H9 (cell line): ENCODE measurements around the gene CCDC18. TPM values are rescaled to one million over a fixed set of nuclear protein-coding genes. Genes with fewer than 3 reads are reported as not detected.
"Not testable (repeated sequence)": the region's sequence is repeated elsewhere in the genome, so short reads cannot be mapped to it uniquely, and the experiment has no call there.

Experiments used
- DNase-seq: peaks from one replicate; pipeline ENCODE4 v3.0.0-alpha.2; 2017
- H2AFZ ChIP-seq: one replicate; pipeline ENCODE4 v1.6.1; 2013; ENCODE audit warnings: mild to moderate bottlenecking, low read length, control low read depth, moderate library complexity
- H2AK5ac ChIP-seq: 2 replicates; pipeline ENCODE4 v1.6.1; 2013; ENCODE audit warnings: low read length, control low read depth, mixed read lengths; ENCODE audit not compliant: insufficient read length
- H2BK120ac ChIP-seq: one replicate; pipeline ENCODE4 v1.6.1; 2013; ENCODE audit warnings: low read depth, mild to moderate bottlenecking, low read length, control low read depth, inconsistent platforms; ENCODE audit not compliant: poor library complexity, severe bottlenecking
- H2BK12ac ChIP-seq: 2 replicates; pipeline ENCODE4 v1.6.1; 2013; ENCODE audit warnings: low read length, control low read depth, mixed read lengths, low read depth; ENCODE audit not compliant: insufficient read length
- H2BK15ac ChIP-seq: 2 replicates; pipeline ENCODE4 v1.6.1; 2013; ENCODE audit warnings: low read depth, low read length, control low read depth
- H2BK20ac ChIP-seq: one replicate; pipeline ENCODE4 v1.6.1; 2013; ENCODE audit warnings: low read depth, mild to moderate bottlenecking, low read length, control low read depth, inconsistent platforms; ENCODE audit not compliant: poor library complexity, severe bottlenecking
- H2BK5ac ChIP-seq: 2 replicates; pipeline ENCODE4 v1.6.1; 2013; ENCODE audit warnings: low read length, control low read depth, mixed read lengths; ENCODE audit not compliant: insufficient read length
- H3K14ac ChIP-seq: 2 replicates; pipeline ENCODE4 v1.6.1; 2013; ENCODE audit warnings: low read length, control low read depth; ENCODE audit not compliant: insufficient read depth
- H3K18ac ChIP-seq: 2 replicates; pipeline ENCODE4 v1.6.1; 2013; ENCODE audit warnings: low read depth, mild to moderate bottlenecking, mixed read lengths, low read length, control low read depth; ENCODE audit not compliant: insufficient read length
- H3K23ac ChIP-seq: 2 replicates; pipeline ENCODE4 v1.6.1; 2013; ENCODE audit warnings: low read length, control low read depth, mixed read lengths, low read depth; ENCODE audit not compliant: insufficient read length
- H3K23me2 ChIP-seq: 2 replicates; pipeline ENCODE4 v1.6.1; 2013; ENCODE audit warnings: low read depth, mild to moderate bottlenecking, mixed read lengths, low read length, control low read depth; ENCODE audit not compliant: insufficient read length, poor library complexity, severe bottlenecking
- H3K27ac ChIP-seq: 2 replicates; pipeline ENCODE4 v1.5.1; 2013; ENCODE audit warnings: low read length, control low read depth, mixed read lengths, low read depth; ENCODE audit not compliant: insufficient read length
- H3K27me3 ChIP-seq: 2 replicates; pipeline ENCODE4 v1.6.1; 2013; ENCODE audit warnings: low read length, control low read depth, inconsistent platforms; ENCODE audit not compliant: insufficient read depth
- H3K4ac ChIP-seq: 2 replicates; pipeline ENCODE4 v1.6.1; 2013; ENCODE audit warnings: low read depth, mild to moderate bottlenecking, control low read depth, inconsistent platforms, low read length, moderate library complexity
- H3K4me1 ChIP-seq: 2 replicates; pipeline ENCODE4 v1.6.1; 2013; ENCODE audit warnings: low read length, control low read depth, inconsistent platforms; ENCODE audit not compliant: insufficient read depth
- H3K4me2 ChIP-seq: 2 replicates; pipeline ENCODE4 v1.6.1; 2013; ENCODE audit warnings: low read length, control low read depth, mixed read lengths; ENCODE audit not compliant: insufficient read length, insufficient read depth
- H3K56ac ChIP-seq: 2 replicates; pipeline ENCODE4 v1.6.1; 2013; ENCODE audit warnings: low read depth, mild to moderate bottlenecking, mixed read lengths, low read length, control low read depth; ENCODE audit not compliant: insufficient read length
- H3K79me1 ChIP-seq: 2 replicates; pipeline ENCODE4 v1.6.1; 2013; ENCODE audit warnings: low read depth, mild to moderate bottlenecking, moderate library complexity, low read length, control low read depth, inconsistent platforms; ENCODE audit not compliant: insufficient read depth, poor library complexity, severe bottlenecking
- H3K79me2 ChIP-seq: 2 replicates; pipeline ENCODE4 v1.6.1; 2013; ENCODE audit warnings: low read length, control low read depth, inconsistent platforms; ENCODE audit not compliant: insufficient read depth
- H3K9ac ChIP-seq: 2 replicates; pipeline ENCODE4 v1.6.1; 2013; ENCODE audit warnings: low read length, control low read depth, mixed read lengths; ENCODE audit not compliant: insufficient read length; ENCODE audit errors: extremely low read depth
- H3K9me3 ChIP-seq: one replicate; pipeline ENCODE4 v1.6.1; 2013; ENCODE audit warnings: low read depth, low read length, inconsistent platforms; ENCODE audit not compliant: control insufficient read depth
- H3T11ph ChIP-seq: one replicate; pipeline ENCODE4 v1.6.1; 2013; ENCODE audit warnings: mild to moderate bottlenecking, low read length, control low read depth, inconsistent platforms
- H4K20me1 ChIP-seq: one replicate; pipeline ENCODE4 v1.6.1; 2013; ENCODE audit not compliant: control insufficient read depth, insufficient read length, insufficient read depth
- H4K5ac ChIP-seq: 2 replicates; pipeline ENCODE4 v1.6.1; 2013; ENCODE audit warnings: low read depth, mild to moderate bottlenecking, mixed read lengths, low read length, control low read depth; ENCODE audit not compliant: insufficient read length
- H4K8ac ChIP-seq: replicated peaks from 2 replicates; pipeline ENCODE4 v1.6.1; 2013; ENCODE audit warnings: low read length, control low read depth, mixed read lengths, low read depth; ENCODE audit not compliant: insufficient read length
- H4K91ac ChIP-seq: 2 replicates; pipeline ENCODE4 v1.6.1; 2013; ENCODE audit warnings: low read depth, mild to moderate bottlenecking, moderate library complexity, mixed read lengths, low read length, control low read depth; ENCODE audit not compliant: insufficient read length
- H3K27ac Mint-ChIP-seq, 3 experiments: 2 replicates in 2 of 3; 3 replicates in 1 of 3; pipeline ENCODE4 v1.8.0; 2020 to 2021; ENCODE audit warnings: mixed read lengths in 3 of 3, mild to moderate bottlenecking in 1 of 3, moderate library complexity in 1 of 3
- H3K27me3 Mint-ChIP-seq: 2 replicates; pipeline ENCODE4 v1.8.0; 2021; ENCODE audit warnings: low read depth, mild to moderate bottlenecking, moderate library complexity, mixed read lengths
- H3K36me3 Mint-ChIP-seq, 3 experiments: 2 replicates in 2 of 3; 3 replicates in 1 of 3; pipeline ENCODE4 v1.8.0; 2020 to 2021; ENCODE audit warnings: low read depth in 3 of 3, mixed read lengths in 3 of 3; ENCODE audit not compliant: insufficient read depth in 1 of 3
- H3K4me1 Mint-ChIP-seq, 2 experiments: 2 replicates each; pipeline ENCODE4 v1.8.0; 2020; ENCODE audit warnings: mixed read lengths in 2 of 2
- H3K4me3 Mint-ChIP-seq, 2 experiments: 2 replicates in 1 of 2; 3 replicates in 1 of 2; pipeline ENCODE4 v1.8.0; 2020 to 2021; ENCODE audit warnings: mild to moderate bottlenecking in 2 of 2, mixed read lengths in 2 of 2, moderate library complexity in 1 of 2
- H3K9me3 Mint-ChIP-seq, 2 experiments: 2 replicates in 1 of 2; 3 replicates in 1 of 2; pipeline ENCODE4 v1.8.0; 2020; ENCODE audit warnings: mild to moderate bottlenecking in 2 of 2, mixed read lengths in 2 of 2, moderate library complexity in 1 of 2
- CTCF ChIP-seq: fragments of 200-600 bp; sonication (generic); conservative IDR thresholded peaks from 3 replicates; pipeline ENCODE4 v1.8.0; 2021; ENCODE audit warnings: antibody characterized with exemption, mild to moderate bottlenecking
- whole genome bisulfite sequencing: extraction: QIAGEN DNeasy Blood & Tissue Kit; methylation state at CpG from one replicate; pipeline ENCODE4 v1.1.7; 2013; ENCODE audit warnings: missing lambda C conversion rate, low lambda C conversion rate, mixed read lengths; ENCODE audit not compliant: insufficient read length; ENCODE audit errors: extremely low coverage; 5-methylcytosine and 5-hydroxymethylcytosine counted together
- total RNA-seq: library from RNA; stranded (reverse); gene quantifications from 2 replicates; pipeline ENCODE4 v1.2.1, GENCODE V29; 2021

Gene CCDC18
- total RNA-seq, 1 experiment from 2014 or later: 19.5 TPM

GRCh38 chr1:93262645-93263044, 82.1 kb downstream of the CCDC18 start:
- no peak overlapping the region for H3K27ac ChIP-seq
- H3K79me2 ChIP-seq: no peaks in the 10 kb centered on the region
- no peaks in the 10 kb centered on the region for H3K23me2 ChIP-seq
- H3K9me3 Mint-ChIP-seq: peaks cover 60 to 68% of the 10 kb centered on the region in 2 experiments
- H2BK120ac ChIP-seq: no peak overlapping the region
- H3K27me3 ChIP-seq: no peaks in the 10 kb centered on the region
- H3K36me3 Mint-ChIP-seq: peaks cover 66 to 79% (median 71%) of the 10 kb centered on the region in 3 experiments
- H3K23ac ChIP-seq: no peak overlapping the region
- H3K56ac ChIP-seq: no peak overlapping the region
- no peak overlapping the region for H2BK12ac ChIP-seq
- H3K27me3 Mint-ChIP-seq: peaks cover 3% of the 10 kb centered on the region
- no peak overlapping the region for H2BK5ac ChIP-seq
- no peak overlapping the region for H4K91ac ChIP-seq
- no peaks in the 10 kb centered on the region for H3K4me1 ChIP-seq
- TF ChIP-seq CTCF: no peak
- no peak overlapping the region for H2BK20ac ChIP-seq
- H4K8ac ChIP-seq: no peak overlapping the region
- H3T11ph ChIP-seq: no peak overlapping the region
- H3K4me2 ChIP-seq: no peak overlapping the region
- H3K9ac ChIP-seq: no peak overlapping the region
- no peak for DNase-seq
- H3K4ac ChIP-seq: no peak overlapping the region
- H4K5ac ChIP-seq: no peak overlapping the region
- WGBS: no CpG with 5 or more reads among the region's 3 CpGs
- H2AFZ ChIP-seq: no peak overlapping the region
- H2AK5ac ChIP-seq: no peak overlapping the region
- H3K9me3 ChIP-seq: peaks cover 25% of the 10 kb centered on the region
- no peak overlapping the region for H3K18ac ChIP-seq
- no peak overlapping the region for H2BK15ac ChIP-seq
- no peaks in the 10 kb centered on the region for H3K4me1 Mint-ChIP-seq
- H4K20me1 ChIP-seq: no peaks in the 10 kb centered on the region
- no peaks in the 10 kb centered on the region for H3K79me1 ChIP-seq
- no peak overlapping the region for H3K27ac Mint-ChIP-seq
- no peak overlapping the region for H3K14ac ChIP-seq
- no peak overlapping the region for H3K4me3 Mint-ChIP-seq

- not testable (repeated sequence) for H4K8ac ChIP-seq, H3K79me1 ChIP-seq, H4K91ac ChIP-seq, H2BK5ac ChIP-seq, H3K56ac ChIP-seq, H2BK15ac ChIP-seq, H2AK5ac ChIP-seq, H3K27me3 Mint-ChIP-seq, H2BK120ac ChIP-seq, H3K79me2 ChIP-seq, H3K18ac ChIP-seq, DNase-seq, H3K27me3 ChIP-seq, H3K14ac ChIP-seq, H4K20me1 ChIP-seq, H3K9me3 ChIP-seq, H3K27ac ChIP-seq, H3K4me2 ChIP-seq, H3K4me1 ChIP-seq, H3K23me2 ChIP-seq, H2AFZ ChIP-seq, H2BK20ac ChIP-seq, H3K9ac ChIP-seq, H3K4me3 Mint-ChIP-seq, H3K27ac Mint-ChIP-seq, H2BK12ac ChIP-seq, H3K4me1 Mint-ChIP-seq, H3K4ac ChIP-seq, H4K5ac ChIP-seq, H3T11ph ChIP-seq, H3K23ac ChIP-seq
- Mint-ChIP-seq H3K9me3 (peaks cover 31 to 47% of the 10 kb centered on the region in 2 experiments), H3K36me3 (peaks cover 37 to 59% (median 47%) of the 10 kb centered on the region in 3 experiments)
- WGBS: no CpG with 5 or more reads among the region's 3 CpGs
Measured at GRCh38 chr1:93268888-93269287, 88.4 kb downstream of the CCDC18 start.
